H9 (cell line): Measurements from ENCODE around the gene SPEG. TPM values are rescaled to one million over a fixed set of nuclear protein-coding genes. Genes with fewer than 3 reads are reported as not detected.

Experiments used
- DNase-seq: peaks from one replicate; pipeline ENCODE4 v3.0.0-alpha.2; 2017
- H2AFZ ChIP-seq: one replicate; pipeline ENCODE4 v1.6.1; 2013; ENCODE audit warnings: mild to moderate bottlenecking, low read length, control low read depth, moderate library complexity
- H2AK5ac ChIP-seq: 2 replicates; pipeline ENCODE4 v1.6.1; 2013; ENCODE audit warnings: low read length, control low read depth, mixed read lengths; ENCODE audit not compliant: insufficient read length
- H2BK120ac ChIP-seq: one replicate; pipeline ENCODE4 v1.6.1; 2013; ENCODE audit warnings: low read depth, mild to moderate bottlenecking, low read length, control low read depth, inconsistent platforms; ENCODE audit not compliant: poor library complexity, severe bottlenecking
- H2BK12ac ChIP-seq: 2 replicates; pipeline ENCODE4 v1.6.1; 2013; ENCODE audit warnings: low read length, control low read depth, mixed read lengths, low read depth; ENCODE audit not compliant: insufficient read length
- H2BK15ac ChIP-seq: 2 replicates; pipeline ENCODE4 v1.6.1; 2013; ENCODE audit warnings: low read depth, low read length, control low read depth
- H2BK20ac ChIP-seq: one replicate; pipeline ENCODE4 v1.6.1; 2013; ENCODE audit warnings: low read depth, mild to moderate bottlenecking, low read length, control low read depth, inconsistent platforms; ENCODE audit not compliant: poor library complexity, severe bottlenecking
- H2BK5ac ChIP-seq: 2 replicates; pipeline ENCODE4 v1.6.1; 2013; ENCODE audit warnings: low read length, control low read depth, mixed read lengths; ENCODE audit not compliant: insufficient read length
- H3K14ac ChIP-seq: 2 replicates; pipeline ENCODE4 v1.6.1; 2013; ENCODE audit warnings: low read length, control low read depth; ENCODE audit not compliant: insufficient read depth
- H3K18ac ChIP-seq: 2 replicates; pipeline ENCODE4 v1.6.1; 2013; ENCODE audit warnings: low read depth, mild to moderate bottlenecking, mixed read lengths, low read length, control low read depth; ENCODE audit not compliant: insufficient read length
- H3K23ac ChIP-seq: 2 replicates; pipeline ENCODE4 v1.6.1; 2013; ENCODE audit warnings: low read length, control low read depth, mixed read lengths, low read depth; ENCODE audit not compliant: insufficient read length
- H3K23me2 ChIP-seq: 2 replicates; pipeline ENCODE4 v1.6.1; 2013; ENCODE audit warnings: low read depth, mild to moderate bottlenecking, mixed read lengths, low read length, control low read depth; ENCODE audit not compliant: insufficient read length, poor library complexity, severe bottlenecking
- H3K27ac ChIP-seq: 2 replicates; pipeline ENCODE4 v1.5.1; 2013; ENCODE audit warnings: low read length, control low read depth, mixed read lengths, low read depth; ENCODE audit not compliant: insufficient read length
- H3K27me3 ChIP-seq: 2 replicates; pipeline ENCODE4 v1.6.1; 2013; ENCODE audit warnings: low read length, control low read depth, inconsistent platforms; ENCODE audit not compliant: insufficient read depth
- H3K4ac ChIP-seq: 2 replicates; pipeline ENCODE4 v1.6.1; 2013; ENCODE audit warnings: low read depth, mild to moderate bottlenecking, control low read depth, inconsistent platforms, low read length, moderate library complexity
- H3K4me1 ChIP-seq: 2 replicates; pipeline ENCODE4 v1.6.1; 2013; ENCODE audit warnings: low read length, control low read depth, inconsistent platforms; ENCODE audit not compliant: insufficient read depth
- H3K4me2 ChIP-seq: 2 replicates; pipeline ENCODE4 v1.6.1; 2013; ENCODE audit warnings: low read length, control low read depth, mixed read lengths; ENCODE audit not compliant: insufficient read length, insufficient read depth
- H3K56ac ChIP-seq: 2 replicates; pipeline ENCODE4 v1.6.1; 2013; ENCODE audit warnings: low read depth, mild to moderate bottlenecking, mixed read lengths, low read length, control low read depth; ENCODE audit not compliant: insufficient read length
- H3K79me1 ChIP-seq: 2 replicates; pipeline ENCODE4 v1.6.1; 2013; ENCODE audit warnings: low read depth, mild to moderate bottlenecking, moderate library complexity, low read length, control low read depth, inconsistent platforms; ENCODE audit not compliant: insufficient read depth, poor library complexity, severe bottlenecking
- H3K79me2 ChIP-seq: 2 replicates; pipeline ENCODE4 v1.6.1; 2013; ENCODE audit warnings: low read length, control low read depth, inconsistent platforms; ENCODE audit not compliant: insufficient read depth
- H3K9ac ChIP-seq: 2 replicates; pipeline ENCODE4 v1.6.1; 2013; ENCODE audit warnings: low read length, control low read depth, mixed read lengths; ENCODE audit not compliant: insufficient read length; ENCODE audit errors: extremely low read depth
- H3K9me3 ChIP-seq: one replicate; pipeline ENCODE4 v1.6.1; 2013; ENCODE audit warnings: low read depth, low read length, inconsistent platforms; ENCODE audit not compliant: control insufficient read depth
- H3T11ph ChIP-seq: one replicate; pipeline ENCODE4 v1.6.1; 2013; ENCODE audit warnings: mild to moderate bottlenecking, low read length, control low read depth, inconsistent platforms
- H4K20me1 ChIP-seq: one replicate; pipeline ENCODE4 v1.6.1; 2013; ENCODE audit not compliant: control insufficient read depth, insufficient read length, insufficient read depth
- H4K5ac ChIP-seq: 2 replicates; pipeline ENCODE4 v1.6.1; 2013; ENCODE audit warnings: low read depth, mild to moderate bottlenecking, mixed read lengths, low read length, control low read depth; ENCODE audit not compliant: insufficient read length
- H4K8ac ChIP-seq: replicated peaks from 2 replicates; pipeline ENCODE4 v1.6.1; 2013; ENCODE audit warnings: low read length, control low read depth, mixed read lengths, low read depth; ENCODE audit not compliant: insufficient read length
- H4K91ac ChIP-seq: 2 replicates; pipeline ENCODE4 v1.6.1; 2013; ENCODE audit warnings: low read depth, mild to moderate bottlenecking, moderate library complexity, mixed read lengths, low read length, control low read depth; ENCODE audit not compliant: insufficient read length
- H3K27ac Mint-ChIP-seq, 3 experiments: 2 replicates in 2 of 3; 3 replicates in 1 of 3; pipeline ENCODE4 v1.8.0; 2020 to 2021; ENCODE audit warnings: mixed read lengths in 3 of 3, mild to moderate bottlenecking in 1 of 3, moderate library complexity in 1 of 3
- H3K27me3 Mint-ChIP-seq: 2 replicates; pipeline ENCODE4 v1.8.0; 2021; ENCODE audit warnings: low read depth, mild to moderate bottlenecking, moderate library complexity, mixed read lengths
- H3K36me3 Mint-ChIP-seq, 3 experiments: 2 replicates in 2 of 3; 3 replicates in 1 of 3; pipeline ENCODE4 v1.8.0; 2020 to 2021; ENCODE audit warnings: low read depth in 3 of 3, mixed read lengths in 3 of 3; ENCODE audit not compliant: insufficient read depth in 1 of 3
- H3K4me1 Mint-ChIP-seq, 2 experiments: 2 replicates each; pipeline ENCODE4 v1.8.0; 2020; ENCODE audit warnings: mixed read lengths in 2 of 2
- H3K4me3 Mint-ChIP-seq, 2 experiments: 2 replicates in 1 of 2; 3 replicates in 1 of 2; pipeline ENCODE4 v1.8.0; 2020 to 2021; ENCODE audit warnings: mild to moderate bottlenecking in 2 of 2, mixed read lengths in 2 of 2, moderate library complexity in 1 of 2
- H3K9me3 Mint-ChIP-seq, 2 experiments: 2 replicates in 1 of 2; 3 replicates in 1 of 2; pipeline ENCODE4 v1.8.0; 2020; ENCODE audit warnings: mild to moderate bottlenecking in 2 of 2, mixed read lengths in 2 of 2, moderate library complexity in 1 of 2
- CTCF ChIP-seq: fragments of 200-600 bp; sonication (generic); conservative IDR thresholded peaks from 3 replicates; pipeline ENCODE4 v1.8.0; 2021; ENCODE audit warnings: antibody characterized with exemption, mild to moderate bottlenecking
- WGBS: extraction: QIAGEN DNeasy Blood & Tissue Kit; methylation state at CpG from one replicate; pipeline ENCODE4 v1.1.7; 2013; ENCODE audit warnings: missing lambda C conversion rate, low lambda C conversion rate, mixed read lengths; ENCODE audit not compliant: insufficient read length; ENCODE audit errors: extremely low coverage; 5-methylcytosine and 5-hydroxymethylcytosine counted together
- total RNA-seq: library from RNA; stranded (reverse); gene quantifications from 2 replicates; pipeline ENCODE4 v1.2.1, GENCODE V29; 2021

Gene SPEG
- total RNA-seq, 1 experiment from 2014 or later = 23.7 TPM

DNA sequence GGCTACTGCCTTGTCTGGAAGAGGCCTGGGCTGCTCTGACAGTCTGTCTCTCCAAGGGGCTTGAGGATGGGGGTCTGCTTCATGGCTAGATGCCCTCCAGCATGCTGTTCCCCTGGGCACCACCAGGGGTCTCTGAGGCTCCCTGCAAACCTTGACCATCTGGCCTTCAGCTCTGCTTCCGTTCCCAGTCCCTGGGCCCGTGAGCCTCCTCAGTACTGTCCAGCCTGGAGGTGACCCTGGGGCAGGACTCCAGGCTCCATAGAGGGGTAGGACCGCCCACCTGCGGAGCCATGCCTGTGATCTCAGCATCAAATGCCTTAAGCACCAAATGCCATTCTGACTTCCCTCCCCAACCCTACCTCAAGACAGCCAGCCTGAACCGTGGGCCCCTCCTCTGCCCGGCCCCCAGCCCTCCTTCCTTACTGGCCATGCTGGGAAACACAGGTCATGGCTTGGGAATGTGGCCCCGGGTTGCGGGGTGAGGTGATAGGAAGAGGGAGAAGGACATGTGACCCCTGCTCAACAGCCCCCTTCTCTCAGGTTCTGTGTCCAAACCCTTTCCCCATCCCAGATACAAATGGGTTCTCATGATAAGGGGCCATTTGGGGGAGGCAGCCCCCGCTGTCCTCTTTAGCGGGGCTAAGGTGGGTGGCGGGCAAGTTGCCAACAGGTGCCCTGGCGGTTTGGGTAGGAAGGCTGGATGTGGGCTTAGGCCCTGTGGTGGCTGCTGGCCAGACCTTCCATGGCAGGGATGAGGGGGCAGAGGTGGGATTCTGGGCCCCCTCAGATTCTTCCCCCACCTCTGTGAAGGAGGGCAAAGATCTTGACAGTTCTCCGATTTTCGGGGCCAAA lies 25.0 kb downstream of the SPEG start:
- DNase-seq = peak; percentile 83
- Histone ChIP-seq H3K56ac (no peak overlapping the region), H3K79me2 (no peaks in the 10 kb centered on the region), H4K20me1 (no peaks in the 10 kb centered on the region), H3K23ac (no peak overlapping the region), H2AFZ (no peak overlapping the region), H2AK5ac (no peak overlapping the region), H3K27me3 (no peaks in the 10 kb centered on the region), H3K79me1 (no peaks in the 10 kb centered on the region), H2BK12ac (no peak overlapping the region), H4K8ac (no peak overlapping the region), H3K4ac (no peak overlapping the region), H3T11ph (no peak overlapping the region), H3K23me2 (no peaks in the 10 kb centered on the region), H2BK5ac (no peak overlapping the region), H4K5ac (no peak overlapping the region), H3K4me1 (no peaks in the 10 kb centered on the region; the same call in 1 of the 2 replicates), H3K9ac (no peak overlapping the region), H3K18ac (no peak overlapping the region), H4K91ac (no peak overlapping the region), H3K4me2 (peak overlapping the region; percentile 21), H2BK15ac (no peak overlapping the region), H3K14ac (no peak overlapping the region), H3K9me3 (no peaks in the 10 kb centered on the region), H2BK20ac (no peak overlapping the region), H3K27ac (no peak overlapping the region), H2BK120ac (no peak overlapping the region)
- no peaks in the 10 kb centered on the region; a peak in 1 of 5 replicates for H3K9me3 Mint-ChIP-seq
- WGBS = no CpG with 5 or more reads among the region's 14 CpGs
- peaks cover 37 to 41% of the 10 kb centered on the region in 2 experiments for H3K4me1 Mint-ChIP-seq
- H3K36me3 Mint-ChIP-seq = peaks cover 6 to 13% (median 9%) of the 10 kb centered on the region in 3 experiments
- peak overlapping the region in 1 of 3 experiments; percentile 96; a peak in 3 of 7 replicates for H3K27ac Mint-ChIP-seq
- H3K27me3 Mint-ChIP-seq = peaks cover 4% of the 10 kb centered on the region
- TF ChIP-seq CTCF = peak; percentile 91
- H3K4me3 Mint-ChIP-seq = peak overlapping the region in 1 of 2 experiments; percentile 71; a peak in 2 of 5 replicates
